HG03045 (cell line): ENCODE data around the gene UTP4.
"Not testable (repeated sequence)": the region's sequence is repeated elsewhere in the genome, so short reads cannot be mapped to it uniquely, and the experiment has no call there.

Source experiments
- ATAC-seq: cut with Tn5 transposase; IDR thresholded peaks from one replicate; pipeline ENCODE4 v1.9.1; 2021; ENCODE audit warnings: mild to moderate bottlenecking, moderate library complexity; ENCODE audit not compliant: unreplicated experiment

UTP4 gene

GRCh38 chr16:69109486-69110270 is 22.8 kb upstream of the UTP4 start:
- no peak for ATAC-seq

GRCh38 chr16:69110406-69110805 is 22.0 kb upstream of the UTP4 start:
- ATAC-seq: no peak

GRCh38 chr16:69111216-69111875 is 21.1 kb upstream of the UTP4 start:
- no peak for ATAC-seq

GRCh38 chr16:69111876-69112230 is 20.6 kb upstream of the UTP4 start:
- no peak for ATAC-seq

DNA sequence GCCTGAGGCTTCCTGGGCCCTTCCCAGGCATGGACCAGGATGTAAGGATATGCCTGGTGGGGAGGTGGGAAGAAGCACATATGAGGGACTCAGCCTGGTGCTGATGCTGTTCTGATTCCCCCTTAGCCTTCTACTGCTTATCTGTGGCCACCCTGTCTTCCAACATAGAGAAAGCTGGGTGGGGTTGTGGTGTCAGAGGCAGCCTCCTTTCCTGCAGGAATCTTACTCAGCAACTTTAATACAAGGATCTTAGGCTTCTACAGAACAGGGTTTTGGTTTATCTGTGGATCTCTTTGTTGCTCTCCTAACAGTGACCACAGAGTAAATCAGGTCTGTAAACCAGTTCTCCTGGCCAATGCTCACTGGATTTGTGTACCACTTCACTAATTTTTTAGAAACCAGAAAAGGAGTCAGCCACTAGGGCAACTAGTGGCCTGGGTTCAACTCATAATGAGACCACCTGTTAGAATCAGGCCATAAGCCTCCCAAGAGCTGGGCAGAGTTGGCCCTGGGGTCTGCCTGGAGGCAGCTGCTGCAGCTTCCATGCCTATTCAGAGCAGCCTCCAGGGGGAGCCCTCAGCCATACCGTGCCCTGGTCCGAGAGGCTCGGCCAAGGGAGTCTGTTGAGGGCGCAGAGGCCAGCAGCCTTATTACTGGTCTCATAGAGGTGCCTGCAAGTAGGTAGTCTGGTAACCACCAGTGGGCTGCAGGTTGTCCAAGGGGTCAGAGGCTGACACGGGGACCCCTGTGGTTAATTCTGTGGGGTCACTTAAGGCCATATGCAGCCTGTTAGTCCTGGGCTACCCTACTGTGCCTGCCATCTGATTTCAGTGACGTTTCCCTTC is 19.9 kb upstream of the UTP4 start:
- no peak for ATAC-seq

GRCh38 chr16:69113216-69113615 is 19.2 kb upstream of the UTP4 start:
- ATAC-seq: no peak

- no peak for ATAC-seq
Observed at GRCh38 chr16:69114346-69114975, 18.0 kb upstream of the UTP4 start.

DNA sequence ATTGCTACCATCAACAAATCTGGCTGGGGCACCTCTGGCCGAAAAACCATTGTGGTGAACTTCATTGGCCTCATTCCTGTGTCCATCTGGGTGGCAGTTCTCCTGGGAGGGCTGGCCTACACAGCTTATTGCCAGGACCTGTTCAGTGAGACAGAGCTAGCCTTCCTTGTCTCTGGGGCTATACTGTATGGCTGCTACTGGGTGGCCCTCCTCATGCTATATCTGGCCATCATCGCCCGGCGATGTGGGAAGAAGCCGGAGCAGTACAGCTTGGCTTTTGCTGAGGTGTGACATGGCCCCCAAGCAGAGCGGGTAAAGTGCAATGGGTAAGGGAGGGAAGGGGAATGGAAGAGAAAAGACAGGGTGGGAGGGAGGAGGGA is 17.5 kb upstream of the UTP4 start:
- no peak for ATAC-seq

DNA sequence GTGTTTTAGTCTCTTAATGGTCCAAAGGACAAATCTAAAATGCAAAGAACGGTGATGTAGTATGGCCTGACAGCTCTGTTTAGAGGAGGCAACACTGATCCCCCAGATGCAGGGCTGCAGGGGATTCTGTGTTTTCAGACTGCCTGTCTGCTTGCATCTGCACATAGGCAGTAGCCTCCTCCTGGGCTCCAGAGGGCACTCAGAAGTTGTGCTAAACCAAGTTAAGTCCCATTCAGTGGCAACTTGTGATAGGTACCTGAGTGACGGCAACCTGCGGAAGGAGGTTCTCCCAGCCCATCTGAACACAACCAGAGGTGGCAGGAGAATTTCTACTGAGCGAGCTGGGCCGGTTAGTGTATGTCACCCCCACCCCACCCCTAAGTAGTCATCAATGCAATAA is 17.1 kb upstream of the UTP4 start:
- ATAC-seq: no peak

DNA sequence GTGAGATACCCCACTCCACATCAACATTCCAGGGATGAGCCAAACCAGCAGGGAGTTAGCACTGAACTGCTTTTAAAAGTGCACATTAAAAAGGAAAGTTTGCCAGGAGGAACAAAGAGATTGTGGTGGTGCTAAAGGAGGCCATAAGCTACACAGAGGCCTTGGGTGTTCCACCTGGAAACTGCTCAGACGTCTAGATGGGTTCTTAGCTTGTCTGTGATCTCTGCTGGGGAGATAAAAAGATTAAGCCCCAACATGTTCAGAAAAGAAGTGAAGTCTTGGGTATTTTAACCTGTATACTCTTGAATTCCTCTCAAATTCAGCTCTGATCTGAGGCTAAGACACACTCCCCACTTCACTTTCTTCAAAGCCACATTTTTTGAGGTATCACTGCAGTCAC is 16.6 kb upstream of the UTP4 start:
- no peak for ATAC-seq

DNA sequence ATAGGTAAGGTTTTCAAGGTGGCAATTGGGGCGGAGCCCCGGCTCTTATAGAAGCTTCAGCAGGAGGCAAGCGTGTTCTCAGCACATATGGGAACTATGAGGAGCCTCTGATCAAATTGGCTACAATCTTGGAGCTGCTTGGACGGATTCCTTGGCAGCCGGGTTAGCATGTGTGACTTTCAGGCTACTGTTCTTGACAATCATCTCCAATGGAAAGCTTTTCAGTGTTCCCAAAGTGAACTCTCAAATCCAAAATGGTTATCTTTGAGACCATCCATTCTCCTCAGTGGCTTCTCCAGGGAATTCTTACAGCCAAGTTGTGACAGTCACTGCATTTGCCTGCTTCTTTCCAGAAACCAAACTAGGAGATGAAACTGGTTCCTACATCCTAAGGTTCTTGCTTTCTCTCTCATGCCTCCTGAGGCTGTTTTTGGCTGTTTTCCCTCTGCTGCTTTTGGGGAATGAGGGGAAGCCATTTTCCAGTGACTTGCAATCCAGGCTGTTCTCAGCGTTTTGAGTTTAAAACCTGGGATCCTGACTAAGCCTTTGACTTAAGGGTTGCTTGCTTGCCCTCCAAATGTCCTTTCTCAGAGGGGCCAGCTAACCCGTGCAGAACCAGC is 16.1 kb upstream of the UTP4 start:
- ATAC-seq: no peak

DNA sequence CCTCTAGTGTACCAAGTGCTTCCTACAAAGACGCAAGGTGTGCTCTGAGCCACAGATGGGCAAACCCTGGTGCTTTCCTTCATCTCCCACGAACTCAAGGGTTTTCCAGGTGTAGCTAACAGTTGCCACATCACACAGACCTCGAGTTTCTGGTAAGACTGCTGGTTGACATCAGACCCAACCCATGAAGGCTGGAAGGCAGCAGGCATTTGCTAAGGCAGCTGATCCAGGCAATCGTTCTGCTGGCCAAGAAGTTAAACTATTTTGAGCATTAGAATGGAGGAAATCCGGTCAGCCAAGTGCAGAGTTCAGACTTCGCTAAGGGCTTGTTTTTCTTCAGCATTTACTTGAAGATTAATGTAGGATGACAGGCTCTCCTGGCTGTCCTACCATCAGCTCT is 15.5 kb upstream of the UTP4 start:
- no peak for ATAC-seq

GRCh38 chr16:69118468-69118867 is 14.0 kb upstream of the UTP4 start:
- ATAC-seq: no peak

GRCh38 chr16:69118994-69119393 is 13.5 kb upstream of the UTP4 start:
- ATAC-seq: no peak

GRCh38 chr16:69119536-69119935 is 12.9 kb upstream of the UTP4 start:
- no peak for ATAC-seq

DNA sequence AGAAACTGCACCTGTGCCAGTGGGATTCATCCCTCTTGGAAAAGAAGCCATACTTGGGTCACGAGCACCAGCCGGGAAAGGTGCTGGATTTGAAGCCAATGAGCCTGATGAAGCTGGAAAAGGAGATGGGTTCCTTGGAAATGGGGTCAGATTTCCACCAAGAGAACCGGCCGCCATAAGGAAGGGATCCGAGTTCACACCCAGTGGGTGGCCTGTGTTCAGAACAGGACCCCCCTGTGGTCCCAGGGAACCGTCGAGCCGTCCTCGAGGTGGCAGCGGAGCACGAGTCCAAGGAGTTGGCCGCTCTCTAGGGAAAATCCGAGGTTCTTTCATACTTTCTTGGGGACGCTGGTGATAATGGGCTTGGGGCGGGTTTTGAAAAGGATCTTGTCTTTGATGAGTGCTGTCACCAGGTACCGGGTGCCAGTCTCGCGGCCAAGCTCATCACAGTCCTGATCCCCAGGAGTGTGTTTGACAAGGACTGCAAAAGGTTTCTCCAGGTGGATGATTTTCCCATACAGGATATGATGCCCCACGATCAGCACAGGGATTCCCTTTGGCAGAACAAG is 12.3 kb upstream of the UTP4 start:
- ATAC-seq: no peak

- ATAC-seq: no peak
Observed at GRCh38 chr16:69123910-69124309, 8.5 kb upstream of the UTP4 start.

DNA sequence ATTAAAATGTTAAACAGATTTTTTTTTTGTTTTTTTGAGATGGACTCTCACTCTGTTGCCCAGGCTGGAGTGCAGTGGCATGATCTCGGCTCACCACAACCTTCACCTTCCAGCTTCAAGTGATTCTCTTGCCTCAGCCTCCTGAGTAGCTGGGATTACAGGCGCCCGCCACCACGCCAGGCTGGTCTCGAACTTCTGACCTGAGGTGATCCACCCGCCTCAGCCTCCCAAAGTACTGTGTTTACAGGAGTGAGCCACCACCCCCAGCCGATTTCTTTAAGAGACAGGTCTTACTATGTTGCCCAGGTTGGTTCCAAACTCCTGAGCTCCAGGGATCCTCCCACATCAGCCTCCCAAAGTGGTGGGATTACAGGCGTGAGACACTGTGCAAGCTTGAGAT is 8.0 kb upstream of the UTP4 start:
- ATAC-seq: not testable (repeated sequence)

GRCh38 chr16:69124961-69125360 is 7.5 kb upstream of the UTP4 start:
- ATAC-seq: not testable (repeated sequence)

DNA sequence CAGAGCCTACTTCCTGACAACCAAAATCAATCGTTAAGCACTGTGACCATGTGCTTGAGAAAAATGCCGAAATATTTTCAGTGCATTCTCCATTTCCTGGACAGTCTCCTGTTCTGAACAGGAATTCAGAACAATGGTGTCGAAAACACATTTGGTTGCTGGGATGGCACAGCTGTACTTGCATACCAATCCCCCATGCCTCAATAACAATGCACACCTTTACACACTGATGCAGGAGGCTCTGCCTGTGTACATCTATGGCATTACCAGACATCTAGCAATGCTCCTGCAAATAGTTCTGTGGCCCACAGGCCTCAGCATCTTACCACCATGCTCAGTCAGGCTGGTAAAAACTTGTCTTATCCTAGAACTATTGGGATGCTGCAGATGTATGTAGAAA is 6.2 kb upstream of the UTP4 start:
- ATAC-seq: no peak

DNA sequence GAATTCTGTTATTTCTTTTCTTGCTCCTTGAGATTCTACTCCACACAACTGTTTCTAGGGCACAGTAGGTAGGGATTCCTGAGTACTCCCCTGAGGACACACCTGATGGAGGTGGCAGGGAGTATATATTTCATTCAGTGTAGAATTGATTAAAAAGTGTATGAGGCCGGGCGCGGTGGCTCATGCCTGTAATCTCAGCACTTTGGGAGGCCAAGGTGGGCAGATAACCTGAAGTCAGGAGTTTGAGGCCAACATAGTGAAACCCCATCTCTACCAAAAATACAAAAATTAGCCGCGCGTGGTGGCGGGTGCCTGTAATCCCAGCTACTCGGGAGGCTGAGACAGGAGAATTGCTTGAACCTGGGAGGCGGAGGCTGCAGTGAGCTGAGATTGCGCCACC is 5.6 kb upstream of the UTP4 start:
- ATAC-seq: not testable (repeated sequence)
